ENCODE data around the gene CST3. TPM values are rescaled to one million over a fixed set of nuclear protein-coding genes. Genes with fewer than 3 reads are reported as not detected.

CST3 gene
- polyA plus RNA-seq, 12 donors: 67.9 to 280 (median 88.8) TPM; not detected in 1

Other genes starting within 250 kb of the CST3 start
- gene NAPB, start 216.5 kb downstream of the CST3 start, polyA plus RNA-seq (ENCODE audit: insufficient read length in 12 of 12): 10 to 100 TPM in 3 of 12 donors, 1 to 10 TPM in 8, not detected in 1; 5.2 to 12.8 (median 8.1) TPM
- gene CSTL1, start 198.3 kb downstream of the CST3 start, polyA plus RNA-seq (ENCODE audit: insufficient read length in 12 of 12): not detected
- not detected for gene CST11, start 185.1 kb downstream of the CST3 start, polyA plus RNA-seq (ENCODE audit: insufficient read length in 12 of 12)
- not detected for gene CST8, start 146.8 kb downstream of the CST3 start, polyA plus RNA-seq (ENCODE audit: insufficient read length in 12 of 12)
- not detected for gene CST9L, start 69.5 kb downstream of the CST3 start, polyA plus RNA-seq (ENCODE audit: insufficient read length in 12 of 12)
- not detected for gene CST9, start 32.0 kb downstream of the CST3 start, polyA plus RNA-seq (ENCODE audit: insufficient read length in 12 of 12)
- gene CST4, start 51.1 kb upstream of the CST3 start, polyA plus RNA-seq (ENCODE audit: insufficient read length in 12 of 12): not detected
- gene CST1, start 113.0 kb upstream of the CST3 start, polyA plus RNA-seq (ENCODE audit: insufficient read length in 12 of 12): not detected
- gene CST2, start 188.8 kb upstream of the CST3 start, polyA plus RNA-seq (ENCODE audit: insufficient read length in 12 of 12): not detected
- gene CST5, start 241.8 kb upstream of the CST3 start, polyA plus RNA-seq (ENCODE audit: insufficient read length in 12 of 12): not detected